Esophagus squamous epithelium (tissue), 5 donors: Measurements from ENCODE around the gene PI4KA. TPM values are rescaled to one million over a fixed set of nuclear protein-coding genes. Genes with fewer than 3 reads are reported as not detected.
"Not testable (repeated sequence)": the region's sequence is repeated elsewhere in the genome, so short reads cannot be mapped to it uniquely, and the experiment has no call there.

Experiments used
- DNase-seq: peaks from one replicate; lab custom pipeline; 2025; lab: John Stamatoyannopoulos, UW
- H3K27ac ChIP-seq, 4 donors: fragments of 200-600 bp; sonication (generic); one replicate each; pipeline ENCODE4 v1.5.1; 2016 to 2019; ENCODE audit warnings: mild to moderate bottlenecking in 1 of 4
- H3K27me3 ChIP-seq, 4 donors: fragments of 200-600 bp; sonication (generic); 1 replicate in 3 of 4; 2 replicates in 1 of 4; pipeline versions ENCODE4 v1.5.1 to v1.6.0; 2017 to 2021; ENCODE audit warnings: antibody characterized with exemption in 1 of 4
- H3K36me3 ChIP-seq, 3 donors: fragments of 200-600 bp; sonication (generic); one replicate each; pipeline ENCODE4 v1.5.1; 2016 to 2019
- H3K4me1 ChIP-seq, 3 donors: fragments of 200-600 bp; sonication (generic); one replicate each; pipeline ENCODE4 v1.5.1; 2017 to 2019
- H3K4me3 ChIP-seq, 4 donors: fragments of 200-600 bp; sonication (generic); 1 replicate in 3 of 4; 2 replicates in 1 of 4; pipeline ENCODE4 v1.5.1; 2016 to 2019; ENCODE audit warnings: mild to moderate bottlenecking in 2 of 4, moderate library complexity in 1 of 4
- H3K9me3 ChIP-seq, 3 donors: fragments of 200-600 bp; sonication (generic); one replicate each; pipeline ENCODE4 v1.5.1; 2016 to 2019
- POLR2A ChIP-seq, 4 donors: fragments of 450-650 bp; IDR thresholded peaks; one replicate each; pipeline ENCODE4 v1.6.1; 2017; ENCODE audit warnings: antibody characterized with exemption in 4 of 4, mild to moderate bottlenecking in 4 of 4, moderate library complexity in 3 of 4
- WGBS, 2 donors: methylation state at CpG; one replicate each; pipeline ENCODE4 v1.1.5; 2018; 5-methylcytosine and 5-hydroxymethylcytosine counted together
- intact Hi-C: fragments of 100-400 bp; cut with DNase I; formaldehyde crosslinking; loops from one replicate; pipeline ENCODE4 v1.15.0; 2022
- total RNA-seq, 4 donors: library from RNA; depleted of rRNA; stranded (reverse); fragments of >200 nt; gene quantifications; one replicate each; pipeline ENCODE4 v1.1.0, GENCODE V29; 2016
- TF ChIP-seq, protein P1 (sequence below), 6 experiments: fragments of 450-650 bp in 4 of 6; fragments of 200-600 bp in 2 of 6; sonication (generic) in 2 of 6; IDR thresholded peaks; one replicate each; pipeline ENCODE4 v1.5.1; 2016 to 2019; ENCODE audit warnings: antibody characterized with exemption in 6 of 6, mild to moderate bottlenecking in 4 of 6, moderate library complexity in 4 of 6
- donor health status: DM: yes; HTN: yes; CAD: no.

PI4KA gene
- total RNA-seq, 4 donors from 2014 or later = 25.4 to 48.6 (median 33.8) TPM

- no peak for DNase-seq
- TF ChIP-seq, protein P1, sequence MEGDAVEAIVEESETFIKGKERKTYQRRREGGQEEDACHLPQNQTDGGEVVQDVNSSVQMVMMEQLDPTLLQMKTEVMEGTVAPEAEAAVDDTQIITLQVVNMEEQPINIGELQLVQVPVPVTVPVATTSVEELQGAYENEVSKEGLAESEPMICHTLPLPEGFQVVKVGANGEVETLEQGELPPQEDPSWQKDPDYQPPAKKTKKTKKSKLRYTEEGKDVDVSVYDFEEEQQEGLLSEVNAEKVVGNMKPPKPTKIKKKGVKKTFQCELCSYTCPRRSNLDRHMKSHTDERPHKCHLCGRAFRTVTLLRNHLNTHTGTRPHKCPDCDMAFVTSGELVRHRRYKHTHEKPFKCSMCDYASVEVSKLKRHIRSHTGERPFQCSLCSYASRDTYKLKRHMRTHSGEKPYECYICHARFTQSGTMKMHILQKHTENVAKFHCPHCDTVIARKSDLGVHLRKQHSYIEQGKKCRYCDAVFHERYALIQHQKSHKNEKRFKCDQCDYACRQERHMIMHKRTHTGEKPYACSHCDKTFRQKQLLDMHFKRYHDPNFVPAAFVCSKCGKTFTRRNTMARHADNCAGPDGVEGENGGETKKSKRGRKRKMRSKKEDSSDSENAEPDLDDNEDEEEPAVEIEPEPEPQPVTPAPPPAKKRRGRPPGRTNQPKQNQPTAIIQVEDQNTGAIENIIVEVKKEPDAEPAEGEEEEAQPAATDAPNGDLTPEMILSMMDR (IDR thresholded peaks at IDR 0.05) = peak; percentile 40 to 71 (median 48)
- TF ChIP-seq POLR2A (IDR thresholded peaks at IDR 0.05) = no peak
- Histone ChIP-seq H3K27ac (no peak overlapping the region), H3K9me3 (peaks cover 0 to 7% (median 0%) of the 10 kb centered on the region in 3 donors), H3K4me1 (no peaks in the 10 kb centered on the region), H3K36me3 (peaks cover 8 to 89% (median 15%) of the 10 kb centered on the region in 3 donors), H3K27me3 (no peaks in the 10 kb centered on the region), H3K4me3 (no peak overlapping the region)
- intact Hi-C loops = no loop called here
- whole genome bisulfite sequencing, 2 donors = 70 to 72% methylated on average over 16 of the region's 16 CpGs
Observed at GRCh38 chr22:20741634-20742581, 116.7 kb downstream of the PI4KA start.

GRCh38 chr22:20741008-20741633 is 117.5 kb downstream of the PI4KA start:
- peaks cover 8 to 87% (median 14%) of the 10 kb centered on the region in 3 donors for H3K36me3 ChIP-seq
- TF ChIP-seq, protein P1 (IDR thresholded peaks at IDR 0.05) = no peak
- no peak for TF ChIP-seq POLR2A (IDR thresholded peaks at IDR 0.05)
- H3K4me3 ChIP-seq = no peak overlapping the region
- intact Hi-C loops = no loop called here
- peaks cover 0 to 7% (median 0%) of the 10 kb centered on the region in 3 donors for H3K9me3 ChIP-seq
- DNase-seq = no peak
- WGBS, 2 donors = 76 to 80% methylated on average over 5 to 6 of the region's 6 CpGs
- H3K27me3 ChIP-seq = no peaks in the 10 kb centered on the region
- no peaks in the 10 kb centered on the region for H3K4me1 ChIP-seq
- H3K27ac ChIP-seq = no peak overlapping the region

GRCh38 chr22:20740222-20740951 is 118.2 kb downstream of the PI4KA start:
- intact Hi-C loops = no loop called here
- H3K4me1 ChIP-seq = no peaks in the 10 kb centered on the region
- no peak overlapping the region for H3K4me3 ChIP-seq
- peaks cover 8 to 81% (median 14%) of the 10 kb centered on the region in 3 donors for H3K36me3 ChIP-seq
- DNase-seq = no peak
- no peak overlapping the region for H3K27ac ChIP-seq
- WGBS, 2 donors = 84 to 92% methylated on average over 2 of the region's 2 CpGs
- TF ChIP-seq POLR2A (IDR thresholded peaks at IDR 0.05) = no peak
- H3K9me3 ChIP-seq = peaks cover 0 to 7% (median 0%) of the 10 kb centered on the region in 3 donors
- no peaks in the 10 kb centered on the region for H3K27me3 ChIP-seq

GRCh38 chr22:20738394-20739089 is 120.1 kb downstream of the PI4KA start:
- intact Hi-C loops = no loop called here
- WGBS, 2 donors = 80 to 81% methylated on average over 9 to 11 of the region's 12 CpGs

DNA sequence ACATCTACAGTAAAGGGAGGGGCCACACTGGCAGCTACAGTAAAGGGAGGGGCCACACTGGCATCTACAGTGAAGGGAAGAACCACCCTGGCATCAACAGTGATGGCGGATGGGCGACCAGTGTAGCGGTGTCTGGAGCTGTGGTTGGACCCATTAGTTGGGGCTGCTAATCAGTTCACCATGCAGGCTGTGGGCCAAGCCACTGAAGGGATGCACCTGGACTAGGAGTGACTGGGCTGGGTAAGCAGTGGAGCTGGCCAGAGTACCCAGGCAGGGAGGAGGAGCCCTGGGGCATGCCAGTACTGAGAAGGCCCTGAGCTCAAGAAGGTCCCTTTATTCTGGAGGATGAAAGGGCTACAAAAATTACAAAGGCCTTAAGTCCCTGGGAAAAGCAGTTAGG is 121.7 kb downstream of the PI4KA start:
- H3K27me3 ChIP-seq, H3K27ac ChIP-seq, H3K4me1 ChIP-seq, H3K4me3 ChIP-seq, intact Hi-C loops, H3K9me3 ChIP-seq, DNase-seq: not testable (repeated sequence)
- WGBS, 2 donors = 93 to 94% methylated on average over 3 of the region's 3 CpGs
- peaks cover 3 to 58% (median 6%) of the 10 kb centered on the region in 3 donors for H3K36me3 ChIP-seq

More at GRCh38 chr22:20738394-20739089, 120.1 kb downstream of the PI4KA start:
- TF ChIP-seq, protein P1 (IDR thresholded peaks at IDR 0.05) = no peak
- no peak for TF ChIP-seq POLR2A (IDR thresholded peaks at IDR 0.05)
- Histone ChIP-seq H3K4me3 (no peak overlapping the region), H3K36me3 (peaks cover 3 to 62% (median 11%) of the 10 kb centered on the region in 3 donors), H3K4me1 (no peaks in the 10 kb centered on the region), H3K27ac (no peak overlapping the region), H3K9me3 (peaks cover 0 to 7% (median 0%) of the 10 kb centered on the region in 3 donors), H3K27me3 (no peaks in the 10 kb centered on the region)
- no peak for DNase-seq

GRCh38 chr22:20735356-20736162 is 123.1 kb downstream of the PI4KA start:
- WGBS, 2 donors = 69 to 74% methylated on average over 3 of the region's 15 CpGs
- H3K4me3 ChIP-seq = not testable (repeated sequence)
- peaks cover 3 to 56% (median 3%) of the 10 kb centered on the region in 3 donors for H3K36me3 ChIP-seq

DNA sequence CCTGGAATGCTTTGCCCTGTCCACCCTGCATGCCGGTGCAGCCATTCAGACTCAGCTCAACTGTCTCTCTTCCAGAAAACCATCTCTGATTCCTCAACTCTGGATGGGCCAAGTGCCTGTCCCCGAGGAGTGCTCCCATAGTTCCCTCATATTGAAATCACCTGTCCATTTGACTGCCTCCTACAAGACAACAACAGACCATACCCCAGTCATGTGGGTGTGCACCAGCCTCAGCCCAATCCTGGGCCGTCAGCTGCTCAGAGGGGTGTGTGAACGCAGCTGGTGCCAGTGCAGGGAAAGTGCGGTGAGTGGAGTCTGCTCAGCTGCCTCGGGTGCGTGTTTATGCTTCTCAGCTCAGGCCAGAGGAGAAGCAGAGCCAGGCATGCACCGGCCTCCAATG is 126.2 kb downstream of the PI4KA start:
- H3K4me3 ChIP-seq, H3K9me3 ChIP-seq, intact Hi-C loops, DNase-seq, H3K4me1 ChIP-seq, H3K27ac ChIP-seq, H3K27me3 ChIP-seq: not testable (repeated sequence)
- peaks cover 0 to 61% (median 8%) of the 10 kb centered on the region in 3 donors for H3K36me3 ChIP-seq
- WGBS, 2 donors = 94 to 100% methylated on average over 1 to 2 of the region's 8 CpGs

More at GRCh38 chr22:20735356-20736162, 123.1 kb downstream of the PI4KA start:
- intact Hi-C loops, H3K4me1 ChIP-seq, H3K9me3 ChIP-seq, H3K27ac ChIP-seq, H3K27me3 ChIP-seq, DNase-seq: not testable (repeated sequence)
